ENCODE results near the gene BSDC1. TPM values are rescaled to one million over a fixed set of nuclear protein-coding genes. Genes with fewer than 3 reads are reported as not detected.

The BSDC1 gene
- total and polyA plus RNA-seq, 10 of the 15 experiments (the other 5 are each of a cell fraction or from before 2014, with no cell fraction given) = 3.0 to 39.7 (median 22.8) TPM

DNA sequence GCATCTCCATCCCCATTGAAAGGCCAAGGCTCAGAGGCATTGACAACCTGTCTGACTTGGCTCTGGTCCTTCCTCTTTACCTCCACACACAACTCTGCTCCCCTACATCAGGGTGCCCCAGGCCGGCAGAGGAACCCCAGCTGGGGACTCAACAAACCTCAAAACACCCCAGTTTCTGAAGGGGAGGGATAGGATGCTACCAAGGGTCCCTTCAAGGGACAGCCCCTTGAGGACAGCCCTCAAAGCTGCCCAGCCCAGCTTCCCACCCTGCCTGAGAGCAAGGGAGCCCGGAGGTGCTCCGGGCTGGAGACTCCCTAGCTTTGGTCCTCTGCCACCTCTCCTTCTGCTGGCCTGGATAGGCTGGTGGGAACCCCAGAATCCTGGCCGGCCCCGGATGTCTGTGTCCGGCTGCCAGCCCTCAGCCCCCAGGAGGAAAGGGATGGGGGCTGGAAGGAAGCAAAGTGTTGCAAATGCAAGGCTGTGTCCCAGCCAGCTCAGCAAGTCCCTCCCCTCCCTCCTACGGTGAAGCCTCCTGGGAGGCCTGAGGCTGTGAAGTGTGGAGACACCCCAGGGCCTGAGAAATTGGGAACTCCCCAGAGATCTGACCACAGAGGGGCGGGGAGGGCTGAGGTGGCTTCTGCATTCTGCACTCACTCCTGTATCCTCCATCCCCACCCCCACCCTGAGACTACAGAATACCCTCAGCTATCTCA, 57.1 kb downstream of the BSDC1 start (continued):
- TF ChIP-seq YY1 (IDR thresholded peaks at IDR 0.05; ENCODE audit: low read depth, low read length) (0 out of 2 replicates have a peak, but pooled peaks have one; percentile 19), PAX8 (IDR thresholded peaks at IDR 0.05) (no peak), IKZF1 (conservative IDR thresholded peaks at IDR 0.05) (peak; percentile 93), ZZZ3 (IDR thresholded peaks at IDR 0.05; ENCODE audit: control insufficient read depth, insufficient read length, low read depth) (no peak), BMI1 (IDR thresholded peaks at IDR 0.05; ENCODE audit: borderline replicate concordance) (no peak), KLF5 (IDR thresholded peaks at IDR 0.05; ENCODE audit: partially characterized antibody) (no peak)
- TF ChIP-seq, protein P1, sequence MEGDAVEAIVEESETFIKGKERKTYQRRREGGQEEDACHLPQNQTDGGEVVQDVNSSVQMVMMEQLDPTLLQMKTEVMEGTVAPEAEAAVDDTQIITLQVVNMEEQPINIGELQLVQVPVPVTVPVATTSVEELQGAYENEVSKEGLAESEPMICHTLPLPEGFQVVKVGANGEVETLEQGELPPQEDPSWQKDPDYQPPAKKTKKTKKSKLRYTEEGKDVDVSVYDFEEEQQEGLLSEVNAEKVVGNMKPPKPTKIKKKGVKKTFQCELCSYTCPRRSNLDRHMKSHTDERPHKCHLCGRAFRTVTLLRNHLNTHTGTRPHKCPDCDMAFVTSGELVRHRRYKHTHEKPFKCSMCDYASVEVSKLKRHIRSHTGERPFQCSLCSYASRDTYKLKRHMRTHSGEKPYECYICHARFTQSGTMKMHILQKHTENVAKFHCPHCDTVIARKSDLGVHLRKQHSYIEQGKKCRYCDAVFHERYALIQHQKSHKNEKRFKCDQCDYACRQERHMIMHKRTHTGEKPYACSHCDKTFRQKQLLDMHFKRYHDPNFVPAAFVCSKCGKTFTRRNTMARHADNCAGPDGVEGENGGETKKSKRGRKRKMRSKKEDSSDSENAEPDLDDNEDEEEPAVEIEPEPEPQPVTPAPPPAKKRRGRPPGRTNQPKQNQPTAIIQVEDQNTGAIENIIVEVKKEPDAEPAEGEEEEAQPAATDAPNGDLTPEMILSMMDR (IDR thresholded peaks at IDR 0.05 in 2 of 3, conservative IDR thresholded peaks at IDR 0.05 in 1 of 3; ENCODE audit: control insufficient read depth in 2 of 3, extremely low read depth in 1 of 3, insufficient read depth in 1 of 3, low read depth in 3 of 3, low read length in 3 of 3) = no peak
- TF ChIP-seq, protein P2, sequence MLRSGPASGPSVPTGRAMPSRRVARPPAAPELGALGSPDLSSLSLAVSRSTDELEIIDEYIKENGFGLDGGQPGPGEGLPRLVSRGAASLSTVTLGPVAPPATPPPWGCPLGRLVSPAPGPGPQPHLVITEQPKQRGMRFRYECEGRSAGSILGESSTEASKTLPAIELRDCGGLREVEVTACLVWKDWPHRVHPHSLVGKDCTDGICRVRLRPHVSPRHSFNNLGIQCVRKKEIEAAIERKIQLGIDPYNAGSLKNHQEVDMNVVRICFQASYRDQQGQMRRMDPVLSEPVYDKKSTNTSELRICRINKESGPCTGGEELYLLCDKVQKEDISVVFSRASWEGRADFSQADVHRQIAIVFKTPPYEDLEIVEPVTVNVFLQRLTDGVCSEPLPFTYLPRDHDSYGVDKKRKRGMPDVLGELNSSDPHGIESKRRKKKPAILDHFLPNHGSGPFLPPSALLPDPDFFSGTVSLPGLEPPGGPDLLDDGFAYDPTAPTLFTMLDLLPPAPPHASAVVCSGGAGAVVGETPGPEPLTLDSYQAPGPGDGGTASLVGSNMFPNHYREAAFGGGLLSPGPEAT (IDR thresholded peaks at IDR 0.05; ENCODE audit: low read depth) = peak; percentile 68; the same call in 1 of the 2 replicates
- TF ChIP-seq, protein P3, sequence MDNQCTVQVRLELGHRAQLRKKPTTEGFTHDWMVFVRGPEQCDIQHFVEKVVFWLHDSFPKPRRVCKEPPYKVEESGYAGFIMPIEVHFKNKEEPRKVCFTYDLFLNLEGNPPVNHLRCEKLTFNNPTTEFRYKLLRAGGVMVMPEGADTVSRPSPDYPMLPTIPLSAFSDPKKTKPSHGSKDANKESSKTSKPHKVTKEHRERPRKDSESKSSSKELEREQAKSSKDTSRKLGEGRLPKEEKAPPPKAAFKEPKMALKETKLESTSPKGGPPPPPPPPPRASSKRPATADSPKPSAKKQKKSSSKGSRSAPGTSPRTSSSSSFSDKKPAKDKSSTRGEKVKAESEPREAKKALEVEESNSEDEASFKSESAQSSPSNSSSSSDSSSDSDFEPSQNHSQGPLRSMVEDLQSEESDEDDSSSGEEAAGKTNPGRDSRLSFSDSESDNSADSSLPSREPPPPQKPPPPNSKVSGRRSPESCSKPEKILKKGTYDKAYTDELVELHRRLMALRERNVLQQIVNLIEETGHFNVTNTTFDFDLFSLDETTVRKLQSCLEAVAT (IDR thresholded peaks at IDR 0.05) = no peak

Measured in GM12878 (cell line).